HepG2 (cell line): ENCODE measurements around the gene GEMIN4. TPM values are rescaled to one million over a fixed set of nuclear protein-coding genes. Genes with fewer than 3 reads are reported as not detected.
A peak's percentile ranks its signal among the peaks of the same experiment; 100 is the strongest.

Experiments used
- AGO2 ChIP-seq: fragments of 200-400 bp; formaldehyde crosslinking; optimal IDR thresholded peaks from 2 replicates; pipeline ENCODE3; 2017; ENCODE audit warnings: mild to moderate bottlenecking, low read depth, low read length, moderate library complexity
- CBX5 ChIP-seq: sonication (generic); formaldehyde crosslinking; IDR thresholded peaks from 2 replicates; pipeline ENCODE4 v1.4.0; 2020; ENCODE audit warnings: missing genetic modification reagents, borderline replicate concordance
- FOXM1 ChIP-seq: sonication (generic); formaldehyde crosslinking; IDR thresholded peaks from 2 replicates; pipeline ENCODE4 v1.5.0; 2020; ENCODE audit warnings: missing genetic modification reagents
- FOXO1 ChIP-seq: sonication (generic); formaldehyde crosslinking; IDR thresholded peaks from 2 replicates; pipeline ENCODE4 v1.4.0; 2020; ENCODE audit warnings: missing genetic modification reagents
- GLI4 ChIP-seq: sonication (generic); formaldehyde crosslinking; IDR thresholded peaks from 2 replicates; pipeline ENCODE4 v1.5.1; 2020; ENCODE audit warnings: missing genetic modification reagents, mild to moderate bottlenecking, moderate library complexity, borderline replicate concordance
- JDP2 ChIP-seq: sonication (generic); formaldehyde crosslinking; IDR thresholded peaks from 2 replicates; pipeline ENCODE4 v1.8.1; 2022; ENCODE audit warnings: missing genetic modification reagents, borderline replicate concordance
- POLR2G ChIP-seq: fragments of 200-400 bp; formaldehyde crosslinking; IDR thresholded peaks from 2 replicates; pipeline ENCODE4 v1.6.1; 2018; ENCODE audit warnings: mild to moderate bottlenecking, low read depth, low read length, moderate library complexity
- RBM22 ChIP-seq: fragments of 200-400 bp; formaldehyde crosslinking; optimal IDR thresholded peaks from 2 replicates; pipeline ENCODE3; 2017; ENCODE audit warnings: mild to moderate bottlenecking, low read length, moderate library complexity
- THYN1 ChIP-seq: sonication (generic); formaldehyde crosslinking; IDR thresholded peaks from 2 replicates; pipeline ENCODE4 v1.8.1; 2023; ENCODE audit warnings: low read depth, mild to moderate bottlenecking, moderate library complexity, missing genetic modification reagents, borderline replicate concordance
- U2AF2 ChIP-seq: fragments of 200-400 bp; formaldehyde crosslinking; IDR thresholded peaks from 2 replicates; pipeline ENCODE4 v1.6.1; 2017; ENCODE audit warnings: low read depth, mild to moderate bottlenecking, low read length
- XBP1 ChIP-seq: sonication (generic); formaldehyde crosslinking; IDR thresholded peaks from 2 replicates; pipeline ENCODE4 v1.5.0; 2020; ENCODE audit warnings: missing genetic modification reagents
- ZNF383 ChIP-seq: sonication (generic); formaldehyde crosslinking; IDR thresholded peaks from 2 replicates; pipeline ENCODE4 v1.4.0; 2020; ENCODE audit warnings: missing genetic modification reagents, mild to moderate bottlenecking, borderline replicate concordance
- ZNF510 ChIP-seq: sonication (generic); formaldehyde crosslinking; IDR thresholded peaks from 2 replicates; pipeline ENCODE4 v1.4.0; 2020; ENCODE audit warnings: low read depth, mild to moderate bottlenecking, missing genetic modification reagents
- ZNF557 ChIP-seq: sonication (generic); formaldehyde crosslinking; IDR thresholded peaks from 2 replicates; pipeline ENCODE4 v1.4.0; 2020; ENCODE audit warnings: missing genetic modification reagents
- polyA plus RNA-seq, 8 experiments: library from polyadenylated mRNA; depleted of rRNA in 3 of 8; stranded (reverse) in 7 of 8; unstranded in 1 of 8; fragments of >200 nt; fragmentation: Illumina TruSeq in 4 of 8; extraction: Trizol in 4 of 8; gene quantifications; 2 replicates each; pipeline versions ENCODE4 v1.2.1 to v1.2.3, GENCODE V29; 2011 to 2016; ENCODE audit warnings: low read depth in 4 of 8, missing spikeins in 1 of 8, mixed read lengths in 1 of 8; ENCODE audit not compliant: insufficient read depth in 1 of 8
- total RNA-seq, 5 experiments: library from RNA; depleted of rRNA; stranded (reverse); fragments of >200 nt; fragmentation: Illumina TruSeq; extraction: Trizol; gene quantifications; 2 replicates each; pipeline ENCODE4 v1.2.3, GENCODE V29; 2016; ENCODE audit warnings: low read depth in 1 of 5
- TF ChIP-seq, protein P1 (sequence below): sonication (generic); formaldehyde crosslinking; IDR thresholded peaks from 2 replicates; pipeline ENCODE4 v1.8.0; 2022; ENCODE audit warnings: low read depth, missing genetic modification reagents
- TF ChIP-seq, protein P2 (sequence below), 2 experiments: sonication (generic) in 1 of 2; formaldehyde crosslinking in 1 of 2; IDR thresholded peaks; 2 replicates each; pipeline versions ENCODE4 v1.4.0 to v1.6.1; 2016 to 2020; ENCODE audit warnings: borderline replicate concordance in 1 of 2, low read depth in 1 of 2, mild to moderate bottlenecking in 1 of 2, missing genetic modification reagents in 1 of 2
- TF ChIP-seq, protein P3 (sequence below): sonication (generic); formaldehyde crosslinking; IDR thresholded peaks from 2 replicates; pipeline ENCODE4 v1.4.0; 2020; ENCODE audit warnings: missing genetic modification reagents, borderline replicate concordance
- TF ChIP-seq, protein P4 (sequence below): sonication (generic); formaldehyde crosslinking; conservative IDR thresholded peaks from 2 replicates; pipeline ENCODE4 v1.8.0; 2022; ENCODE audit warnings: missing genetic modification reagents

Gene GEMIN4
- total and polyA plus RNA-seq, 2 of the 13 experiments (the other 11 are each of a cell fraction or from before 2014, with no cell fraction given) = 10.8 to 22.7 TPM

DNA sequence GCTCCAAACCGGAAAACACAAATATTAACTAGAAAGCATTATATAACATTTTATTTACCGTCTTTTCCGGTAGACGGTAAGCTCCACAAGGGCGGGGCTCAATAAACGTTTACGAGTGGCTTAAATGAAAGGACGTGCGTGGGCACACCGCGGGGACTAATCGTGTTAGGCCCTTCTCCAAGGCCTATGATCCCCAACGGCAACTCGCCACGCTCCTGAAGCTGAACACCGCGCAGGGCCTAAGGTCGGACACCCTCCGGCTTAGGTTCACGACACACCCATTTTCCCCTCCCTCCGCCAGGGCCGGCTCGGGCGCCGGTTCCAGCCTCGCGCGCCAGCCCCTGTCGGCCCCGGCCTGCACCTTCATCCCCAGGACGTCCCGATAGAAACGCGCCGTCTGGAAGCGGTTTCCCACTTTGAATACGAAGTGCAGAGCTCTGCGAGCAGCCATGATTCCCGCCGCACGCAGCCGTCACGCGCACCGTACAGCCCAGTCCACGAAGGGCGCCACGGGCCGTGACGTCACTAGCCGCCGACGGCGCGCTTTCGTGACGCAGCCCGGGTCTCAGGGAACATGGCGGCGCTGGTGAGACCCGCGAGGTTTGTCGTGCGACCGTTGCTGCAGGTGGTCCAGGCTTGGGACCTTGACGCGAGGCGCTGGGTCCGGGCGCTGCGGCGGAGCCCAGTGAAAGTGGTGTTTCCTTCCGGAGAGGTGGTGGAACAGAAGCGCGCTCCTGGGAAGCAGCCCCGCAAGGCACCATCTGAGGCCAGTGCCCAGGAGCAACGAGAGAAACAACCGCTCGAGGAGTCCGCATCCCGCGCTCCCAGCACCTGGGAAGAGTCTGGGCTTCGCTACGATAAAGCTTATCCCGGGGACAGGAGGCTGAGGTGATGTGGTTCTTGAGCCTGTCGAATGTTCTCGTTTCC, 30.0 kb upstream of the GEMIN4 start, which contains the start of the genes GLOD4 and MRM3 (continued):
- TF ChIP-seq AGO2 (peak; percentile 76), THYN1 (no peak), U2AF2 (no peak), FOXM1 (CRISPR knock-in tag) (no peak), ZNF510 (CRISPR knock-in tag) (no peak), XBP1 (peak; percentile 63; the same call in 1 of the 2 replicates), GLI4 (CRISPR knock-in tag) (peak; percentile 80; the same call in 1 of the 2 replicates), ZNF557 (CRISPR knock-in tag) (no peak), CBX5 (no peak; the same call in 1 of the 2 replicates), ZNF383 (CRISPR knock-in tag) (0 out of 2 replicates have a peak, but pooled peaks have one; percentile 44), POLR2G (peak; percentile 93), RBM22 (peak; percentile 11), FOXO1 (CRISPR knock-in tag) (peak; percentile 75), JDP2 (no peak)
- TF ChIP-seq, protein P1, sequence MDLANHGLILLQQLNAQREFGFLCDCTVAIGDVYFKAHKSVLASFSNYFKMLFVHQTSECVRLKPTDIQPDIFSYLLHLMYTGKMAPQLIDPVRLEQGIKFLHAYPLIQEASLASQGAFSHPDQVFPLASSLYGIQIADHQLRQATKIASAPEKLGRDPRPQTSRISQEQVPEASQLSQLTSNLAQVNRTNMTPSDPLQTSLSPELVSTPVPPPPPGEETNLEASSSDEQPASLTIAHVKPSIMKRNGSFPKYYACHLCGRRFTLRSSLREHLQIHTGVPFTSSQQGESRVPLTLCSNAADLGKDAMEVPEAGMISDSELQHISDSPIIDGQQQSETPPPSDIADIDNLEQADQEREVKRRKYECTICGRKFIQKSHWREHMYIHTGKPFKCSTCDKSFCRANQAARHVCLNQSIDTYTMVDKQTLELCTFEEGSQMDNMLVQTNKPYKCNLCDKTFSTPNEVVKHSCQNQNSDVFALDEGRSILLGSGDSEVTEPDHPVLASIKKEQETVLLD (CRISPR knock-in tag) = peak; percentile 71
- TF ChIP-seq, protein P2, sequence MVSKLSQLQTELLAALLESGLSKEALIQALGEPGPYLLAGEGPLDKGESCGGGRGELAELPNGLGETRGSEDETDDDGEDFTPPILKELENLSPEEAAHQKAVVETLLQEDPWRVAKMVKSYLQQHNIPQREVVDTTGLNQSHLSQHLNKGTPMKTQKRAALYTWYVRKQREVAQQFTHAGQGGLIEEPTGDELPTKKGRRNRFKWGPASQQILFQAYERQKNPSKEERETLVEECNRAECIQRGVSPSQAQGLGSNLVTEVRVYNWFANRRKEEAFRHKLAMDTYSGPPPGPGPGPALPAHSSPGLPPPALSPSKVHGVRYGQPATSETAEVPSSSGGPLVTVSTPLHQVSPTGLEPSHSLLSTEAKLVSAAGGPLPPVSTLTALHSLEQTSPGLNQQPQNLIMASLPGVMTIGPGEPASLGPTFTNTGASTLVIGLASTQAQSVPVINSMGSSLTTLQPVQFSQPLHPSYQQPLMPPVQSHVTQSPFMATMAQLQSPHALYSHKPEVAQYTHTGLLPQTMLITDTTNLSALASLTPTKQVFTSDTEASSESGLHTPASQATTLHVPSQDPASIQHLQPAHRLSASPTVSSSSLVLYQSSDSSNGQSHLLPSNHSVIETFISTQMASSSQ (IDR thresholded peaks at IDR 0.05; ENCODE audit: low read depth) = no peak
- TF ChIP-seq, protein P2 (CRISPR knock-in tag; IDR thresholded peaks at IDR 0.05; ENCODE audit: borderline replicate concordance) = peak; percentile 87
- TF ChIP-seq, protein P3, sequence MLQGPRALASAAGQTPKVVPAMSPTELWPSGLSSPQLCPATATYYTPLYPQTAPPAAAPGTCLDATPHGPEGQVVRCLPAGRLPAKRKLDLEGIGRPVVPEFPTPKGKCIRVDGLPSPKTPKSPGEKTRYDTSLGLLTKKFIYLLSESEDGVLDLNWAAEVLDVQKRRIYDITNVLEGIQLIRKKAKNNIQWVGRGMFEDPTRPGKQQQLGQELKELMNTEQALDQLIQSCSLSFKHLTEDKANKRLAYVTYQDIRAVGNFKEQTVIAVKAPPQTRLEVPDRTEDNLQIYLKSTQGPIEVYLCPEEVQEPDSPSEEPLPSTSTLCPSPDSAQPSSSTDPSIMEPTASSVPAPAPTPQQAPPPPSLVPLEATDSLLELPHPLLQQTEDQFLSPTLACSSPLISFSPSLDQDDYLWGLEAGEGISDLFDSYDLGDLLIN (CRISPR knock-in tag) = peak; percentile 84; the same call in 1 of the 2 replicates
- TF ChIP-seq, protein P4, sequence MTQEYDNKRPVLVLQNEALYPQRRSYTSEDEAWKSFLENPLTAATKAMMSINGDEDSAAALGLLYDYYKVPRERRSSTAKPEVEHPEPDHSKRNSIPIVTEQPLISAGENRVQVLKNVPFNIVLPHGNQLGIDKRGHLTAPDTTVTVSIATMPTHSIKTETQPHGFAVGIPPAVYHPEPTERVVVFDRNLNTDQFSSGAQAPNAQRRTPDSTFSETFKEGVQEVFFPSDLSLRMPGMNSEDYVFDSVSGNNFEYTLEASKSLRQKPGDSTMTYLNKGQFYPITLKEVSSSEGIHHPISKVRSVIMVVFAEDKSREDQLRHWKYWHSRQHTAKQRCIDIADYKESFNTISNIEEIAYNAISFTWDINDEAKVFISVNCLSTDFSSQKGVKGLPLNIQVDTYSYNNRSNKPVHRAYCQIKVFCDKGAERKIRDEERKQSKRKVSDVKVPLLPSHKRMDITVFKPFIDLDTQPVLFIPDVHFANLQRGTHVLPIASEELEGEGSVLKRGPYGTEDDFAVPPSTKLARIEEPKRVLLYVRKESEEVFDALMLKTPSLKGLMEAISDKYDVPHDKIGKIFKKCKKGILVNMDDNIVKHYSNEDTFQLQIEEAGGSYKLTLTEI = no peak
